GM21447 (cell line): ENCODE results near the gene NDUFA13.
"Not testable (repeated sequence)": the region's sequence is repeated elsewhere in the genome, so short reads cannot be mapped to it uniquely, and the experiment has no call there.

ENCODE experiments used
- ATAC-seq: cut with Tn5 transposase; IDR thresholded peaks from one replicate; pipeline ENCODE4 v1.9.1; 2021; ENCODE audit not compliant: unreplicated experiment

NDUFA13 gene

DNA sequence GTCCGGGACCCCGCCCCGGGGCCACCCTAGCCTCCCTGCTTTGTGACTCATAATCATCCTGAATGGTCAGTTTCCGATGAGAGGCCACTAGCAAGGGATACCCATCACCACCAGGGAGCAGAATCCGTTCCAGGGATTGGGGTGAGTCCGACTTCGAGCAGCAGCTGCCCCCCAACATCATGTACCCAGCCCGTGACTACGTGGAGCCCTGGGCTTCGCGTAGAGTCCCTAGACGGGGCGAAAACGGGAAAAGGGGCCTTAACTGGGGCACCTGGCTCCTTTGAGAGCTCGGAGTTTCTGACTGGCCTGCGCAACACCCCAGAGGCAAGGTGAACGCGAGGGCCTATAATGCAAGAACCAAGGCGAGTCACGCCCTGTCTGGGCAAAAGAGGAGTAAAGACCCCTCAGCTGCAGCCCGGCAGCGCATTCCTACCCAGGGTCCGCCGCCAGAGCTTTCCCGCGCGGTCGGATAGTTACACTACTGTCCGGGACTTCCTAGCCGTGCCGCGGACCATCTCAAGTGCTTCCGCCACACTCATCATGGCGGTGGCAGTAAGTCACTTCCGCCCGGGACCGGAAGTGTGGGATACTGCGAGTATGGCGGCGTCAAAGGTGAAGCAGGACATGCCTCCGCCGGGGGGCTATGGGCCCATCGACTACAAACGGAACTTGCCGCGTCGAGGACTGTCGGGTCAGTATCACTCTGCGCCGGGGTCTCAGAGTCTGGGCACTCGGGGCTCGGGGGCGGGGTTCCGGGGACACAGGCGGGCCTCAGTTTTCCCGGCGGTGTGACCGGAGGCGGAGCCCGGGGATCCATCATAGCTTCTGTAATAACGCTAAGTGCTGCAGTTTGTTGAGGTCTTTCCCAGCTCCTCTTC is at the start of gene NDUFA13:
Gene NDUFA13, plus strand, starts transcription at position 584 of the 878 bp plus-strand sequence. Its CDS starts 14 bp downstream, at position 598.
- peak; percentile 84 for ATAC-seq

DNA sequence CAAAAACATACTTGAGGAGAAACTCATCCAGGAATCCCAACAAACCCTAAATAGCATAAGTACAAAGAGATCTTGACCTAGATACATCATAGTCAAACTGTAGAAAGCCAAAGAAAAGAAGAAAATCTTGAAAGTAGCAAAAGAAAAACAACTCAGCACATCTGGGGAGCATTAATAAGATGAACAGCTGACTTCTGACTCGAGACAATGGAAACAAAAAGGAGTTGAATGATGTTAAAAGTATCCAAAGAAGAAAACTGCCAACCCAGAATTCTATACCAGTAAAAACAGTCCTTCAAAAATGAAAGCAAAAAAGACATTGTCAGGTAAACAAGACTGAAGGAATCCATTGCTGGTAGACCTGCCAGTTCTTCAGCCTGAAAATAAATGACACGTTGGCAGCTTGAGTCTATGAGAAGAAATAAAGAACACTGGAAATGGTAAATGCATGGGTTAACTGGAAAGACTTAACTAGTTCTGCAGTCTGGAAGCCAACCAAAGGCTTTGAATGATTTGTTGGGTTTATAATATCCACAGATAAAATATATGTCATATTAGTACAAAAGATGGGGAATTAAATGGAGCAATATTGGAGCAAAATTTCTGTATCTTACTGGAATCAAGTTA is 47.5 kb upstream of the NDUFA13 start:
- no peak for ATAC-seq

DNA sequence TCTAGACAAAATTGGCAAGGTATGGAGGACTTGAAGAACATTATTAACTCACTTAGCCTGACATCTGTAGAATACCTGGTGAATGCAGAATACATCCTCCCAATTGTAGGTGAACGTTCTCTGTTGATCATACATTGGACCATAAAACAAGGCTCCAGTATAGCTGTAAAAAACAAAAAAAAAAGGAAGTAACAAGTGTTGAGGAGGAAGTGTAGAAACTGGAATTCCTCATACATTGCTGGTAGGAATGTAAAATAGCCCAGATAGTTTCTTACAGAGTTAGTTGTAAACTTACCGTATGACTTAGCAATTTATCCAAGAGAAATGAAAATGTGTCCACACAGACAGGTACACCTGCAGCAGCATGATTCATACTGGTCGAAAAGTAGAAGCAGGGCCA is 45.4 kb upstream of the NDUFA13 start:
- no peak for ATAC-seq

DNA sequence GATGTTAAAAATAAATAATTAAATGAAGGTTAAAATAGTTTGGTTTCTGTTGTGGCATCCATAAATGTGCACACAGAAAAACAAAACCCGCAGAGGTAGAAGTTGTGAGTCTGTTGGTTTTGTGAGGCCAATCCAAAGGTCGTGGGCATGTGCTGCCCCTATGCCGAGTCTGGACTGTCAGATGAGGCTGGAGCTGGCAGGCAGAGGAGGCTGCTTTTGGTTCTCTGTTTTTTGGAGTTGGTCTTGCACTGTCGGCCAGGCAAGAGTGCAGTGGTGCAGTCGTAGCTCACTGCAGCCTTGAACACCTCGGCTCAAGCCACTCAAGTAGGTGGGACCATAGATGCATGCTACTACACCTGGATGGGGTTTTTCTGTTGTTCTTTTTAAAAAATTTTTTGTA is 44.3 kb upstream of the NDUFA13 start:
- no peak for ATAC-seq

DNA sequence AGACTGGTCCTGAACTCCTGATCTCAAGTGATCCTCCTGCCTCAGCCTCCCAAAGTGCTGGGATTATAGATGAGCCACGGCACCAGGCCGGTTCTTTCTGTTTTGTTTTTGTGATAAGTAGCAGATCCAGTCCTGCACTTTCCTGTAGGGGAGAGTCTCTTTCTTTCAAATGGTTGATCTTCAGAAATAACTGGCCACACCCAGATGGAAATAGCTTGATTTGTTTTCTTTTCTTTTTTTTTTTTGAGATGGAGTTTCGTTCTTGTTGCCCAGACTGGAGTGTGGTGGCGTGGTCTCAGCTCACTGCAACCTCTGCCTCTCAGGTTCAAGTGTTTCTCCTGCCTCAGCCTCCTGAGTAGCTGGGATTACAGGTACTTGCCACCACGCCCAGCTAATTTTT is 43.9 kb upstream of the NDUFA13 start:
- not testable (repeated sequence) for ATAC-seq

DNA sequence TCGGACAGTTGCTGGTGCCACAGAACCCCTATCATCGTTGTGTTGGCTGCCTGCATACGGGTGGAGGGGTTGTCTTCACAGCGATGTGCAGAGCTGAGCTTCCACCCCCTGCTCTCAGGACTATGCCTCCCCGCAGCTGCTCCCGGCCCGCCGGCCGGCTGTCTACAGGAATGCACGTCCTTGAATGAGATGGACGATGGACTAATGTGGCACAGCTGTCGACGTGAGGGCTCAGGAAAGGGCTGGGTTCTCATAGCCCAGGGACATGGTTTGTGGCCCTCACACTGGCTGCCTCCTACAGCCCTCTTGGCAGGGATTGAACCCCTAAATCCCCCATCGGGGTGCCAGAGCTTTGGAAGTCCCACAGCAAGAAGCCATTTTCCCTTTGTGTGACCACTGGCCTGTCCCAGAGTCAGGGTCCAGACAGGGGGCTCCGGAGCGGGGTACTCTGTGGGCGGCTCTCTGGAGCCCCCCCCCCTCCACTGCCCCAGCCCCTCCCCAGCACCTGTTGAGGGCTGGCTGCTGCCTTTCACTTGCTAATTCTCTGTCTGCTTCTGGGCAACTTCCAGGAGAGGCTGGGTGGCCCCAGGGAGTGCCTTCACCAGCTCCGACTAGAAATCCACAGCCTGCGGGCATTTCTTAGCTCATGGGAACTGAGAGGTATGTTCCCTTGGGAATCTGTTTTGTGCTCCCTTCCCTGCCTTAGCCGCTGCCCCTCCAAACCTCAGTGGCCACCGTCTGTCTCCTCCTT is 40.8 kb upstream of the NDUFA13 start:
- ATAC-seq: no peak

DNA sequence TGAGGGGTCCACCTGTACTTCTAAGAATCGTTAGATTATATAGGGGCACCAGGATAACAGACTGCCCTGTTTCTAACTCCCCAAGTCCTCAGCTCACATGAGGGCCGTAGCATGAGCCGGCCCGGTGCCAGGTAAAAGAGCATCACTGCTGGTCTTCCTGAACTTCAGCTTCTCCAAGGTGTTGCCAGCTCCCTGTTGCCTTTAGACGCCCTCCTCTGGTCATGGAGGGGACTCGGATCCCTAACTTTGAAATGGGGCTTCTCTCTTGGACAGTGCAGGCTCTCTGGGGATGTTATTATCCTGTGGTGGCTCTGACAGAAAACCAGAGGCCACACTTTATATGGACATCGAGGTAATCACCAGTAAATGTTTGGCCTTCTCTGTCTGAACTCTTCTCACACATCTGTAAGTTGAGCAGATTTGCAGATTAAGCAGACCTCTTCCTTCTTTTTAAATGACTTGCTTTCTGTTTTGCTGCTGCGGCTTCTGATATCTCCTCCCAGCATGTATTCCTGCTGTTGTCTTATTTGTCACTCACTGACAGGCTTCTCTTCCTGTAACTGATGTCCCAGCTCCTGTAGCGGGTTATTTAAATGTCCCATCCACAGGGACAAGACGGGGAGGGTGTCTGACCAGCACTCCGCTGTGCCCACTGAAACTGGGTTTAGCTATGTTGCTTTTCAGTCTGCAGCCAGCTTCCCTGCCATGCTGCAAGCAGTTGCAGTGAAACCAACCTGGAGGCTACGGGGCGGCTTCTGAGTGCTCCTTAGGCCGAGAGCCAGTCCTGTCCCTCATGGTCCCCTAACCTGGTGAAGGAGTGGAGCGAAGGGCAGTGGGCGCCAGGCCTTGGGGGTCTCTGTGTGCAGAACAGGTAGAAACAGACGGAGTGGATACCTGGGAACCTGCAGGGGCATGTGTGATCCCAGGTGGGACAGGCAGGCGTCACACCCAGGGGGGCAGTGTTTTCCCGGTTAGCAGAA is 39.9 kb upstream of the NDUFA13 start:
- ATAC-seq: no peak

DNA sequence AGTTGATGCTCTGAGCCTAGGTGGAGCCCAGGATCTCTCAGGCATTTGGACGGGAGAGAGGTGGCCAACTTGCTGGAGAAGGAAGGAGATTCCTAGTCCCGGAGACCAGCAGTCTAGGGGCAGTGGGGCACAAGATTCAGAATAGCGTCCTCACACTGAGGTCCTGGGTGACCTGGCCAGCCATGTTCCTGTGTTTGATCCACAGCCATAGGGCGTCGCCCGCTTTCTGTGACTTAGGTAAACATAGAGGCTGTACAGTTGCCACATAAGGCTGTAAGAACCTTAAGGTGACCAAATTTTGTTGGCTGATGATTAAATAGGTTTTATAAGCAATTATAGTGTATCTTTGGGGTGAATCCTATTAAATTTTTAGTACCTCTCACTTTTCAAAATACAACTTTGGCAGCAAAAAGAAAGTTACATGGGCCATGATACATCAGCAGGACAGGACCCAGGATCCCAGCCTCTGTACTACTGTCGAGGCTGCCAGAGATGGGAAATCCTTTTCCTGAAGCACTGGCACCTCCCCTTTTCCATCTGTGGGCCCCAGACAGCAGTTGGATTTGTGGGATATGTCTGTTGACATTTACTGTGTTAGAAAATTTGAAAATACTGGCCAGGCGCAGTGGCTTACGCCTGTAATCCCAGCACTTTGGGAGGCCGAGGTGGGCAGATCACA is 38.2 kb upstream of the NDUFA13 start:
- no peak for ATAC-seq

DNA sequence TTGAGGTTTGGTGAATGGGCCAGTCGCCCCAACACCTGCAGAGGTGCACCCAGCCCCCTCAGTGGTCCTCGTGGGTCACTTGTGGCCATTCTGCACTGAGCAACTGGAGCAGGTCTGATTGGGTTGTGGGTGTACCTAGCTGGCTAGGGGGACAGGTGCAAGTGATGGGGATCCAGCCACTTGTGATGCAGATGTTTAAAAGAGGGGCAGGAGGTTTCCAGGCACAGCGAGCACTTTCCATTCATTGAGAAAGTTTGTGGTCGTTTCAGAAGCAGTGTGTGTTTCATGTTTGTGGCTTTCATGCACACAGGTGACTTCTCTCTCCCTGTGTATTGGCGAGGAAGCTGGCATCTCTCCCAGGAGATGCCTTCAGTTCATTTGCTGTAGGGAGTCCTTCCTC is 35.3 kb upstream of the NDUFA13 start:
- ATAC-seq: no peak

DNA sequence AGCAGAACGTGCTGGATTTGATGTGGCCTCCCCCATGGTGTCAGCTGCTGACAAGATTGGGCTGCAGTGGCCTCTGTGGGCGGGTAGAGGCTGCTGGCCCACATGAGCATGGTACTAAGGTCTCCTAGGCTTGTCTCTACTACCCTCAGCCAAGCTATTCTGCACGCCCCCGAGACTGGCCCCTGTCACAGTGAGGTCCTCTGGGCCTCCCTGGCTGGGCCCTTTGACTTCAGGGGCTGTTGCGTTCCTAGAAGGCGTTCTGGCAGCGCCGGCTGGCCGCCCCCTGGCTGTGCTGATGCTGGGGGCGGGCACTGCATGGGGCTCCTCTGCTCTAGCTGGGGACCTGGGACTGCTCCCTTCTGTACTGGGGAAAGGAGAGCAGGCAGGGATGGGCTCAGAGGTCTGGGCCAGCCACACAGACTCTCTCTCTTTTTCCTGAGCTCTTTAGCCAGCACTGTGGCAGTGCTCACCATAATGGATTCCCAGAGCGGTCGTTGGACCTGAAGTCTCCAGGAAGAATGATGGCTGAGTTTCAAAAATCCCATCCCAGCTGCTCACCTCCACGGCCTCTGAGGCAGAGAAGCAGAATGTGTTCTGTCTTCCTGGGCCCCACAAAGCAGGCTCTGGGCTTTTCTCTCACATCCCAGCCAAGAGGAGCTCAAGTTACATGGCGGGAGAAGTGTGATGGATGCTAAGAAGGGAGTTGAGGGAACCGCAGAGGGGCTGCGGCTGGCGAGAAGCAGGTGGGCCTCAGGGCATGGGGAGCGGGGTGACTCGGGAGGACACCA is 33.0 kb upstream of the NDUFA13 start:
- ATAC-seq: no peak

DNA sequence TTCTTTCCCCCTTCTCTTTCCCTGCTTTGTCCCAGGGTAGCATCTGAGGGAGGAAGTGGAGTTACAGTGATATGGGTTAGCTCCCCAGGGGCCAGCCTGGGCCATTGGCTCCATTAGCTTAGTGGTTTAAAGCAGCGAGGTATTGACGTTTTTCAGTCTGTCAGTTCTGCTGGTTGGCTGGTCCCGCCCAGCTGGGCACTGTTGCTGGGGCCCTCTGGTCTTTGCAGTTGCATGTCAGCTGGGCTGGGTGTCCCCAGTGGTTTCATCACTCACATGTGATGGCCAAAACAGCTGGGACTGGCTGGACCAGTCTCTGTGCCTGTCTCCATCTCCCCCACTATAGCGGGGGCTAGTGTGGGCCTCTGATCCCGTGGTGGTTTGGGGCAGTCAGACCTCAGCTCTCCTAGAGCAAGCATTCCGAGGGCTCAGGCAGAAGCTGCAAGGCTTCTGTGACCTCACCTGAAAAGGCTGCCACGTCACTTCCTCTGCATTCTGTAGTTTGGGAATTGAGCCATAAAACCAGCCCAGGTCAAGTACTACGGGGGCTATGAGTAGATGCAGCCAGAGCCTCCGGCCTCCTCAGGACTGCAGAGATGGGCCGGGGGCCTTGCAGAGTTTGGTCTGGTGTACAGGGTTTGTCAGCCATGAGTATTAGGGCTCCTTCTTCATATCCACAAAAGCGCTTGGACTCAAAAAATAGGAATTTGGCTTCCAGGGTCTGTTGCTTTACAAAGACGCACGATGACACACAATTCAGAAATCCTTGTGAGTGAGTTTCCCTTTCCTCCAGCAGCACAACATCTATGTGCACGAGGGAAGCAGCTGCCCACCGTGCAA is 30.6 kb upstream of the NDUFA13 start:
- ATAC-seq: no peak

DNA sequence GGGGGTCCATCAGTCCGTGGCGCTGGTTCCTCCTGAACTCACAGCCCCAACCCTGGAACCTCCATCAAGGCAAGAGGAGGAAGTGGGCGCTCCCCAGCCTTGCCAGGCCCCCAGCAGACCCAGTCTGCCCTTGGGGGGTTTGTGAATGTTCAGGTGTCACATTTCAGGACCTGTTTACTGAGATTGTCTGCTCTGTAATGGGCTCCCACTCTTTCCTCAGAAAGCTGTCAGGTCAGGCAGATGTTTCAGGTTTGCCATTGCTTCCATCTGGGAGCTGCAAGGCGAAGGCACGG is 30.1 kb upstream of the NDUFA13 start:
- ATAC-seq: no peak

DNA sequence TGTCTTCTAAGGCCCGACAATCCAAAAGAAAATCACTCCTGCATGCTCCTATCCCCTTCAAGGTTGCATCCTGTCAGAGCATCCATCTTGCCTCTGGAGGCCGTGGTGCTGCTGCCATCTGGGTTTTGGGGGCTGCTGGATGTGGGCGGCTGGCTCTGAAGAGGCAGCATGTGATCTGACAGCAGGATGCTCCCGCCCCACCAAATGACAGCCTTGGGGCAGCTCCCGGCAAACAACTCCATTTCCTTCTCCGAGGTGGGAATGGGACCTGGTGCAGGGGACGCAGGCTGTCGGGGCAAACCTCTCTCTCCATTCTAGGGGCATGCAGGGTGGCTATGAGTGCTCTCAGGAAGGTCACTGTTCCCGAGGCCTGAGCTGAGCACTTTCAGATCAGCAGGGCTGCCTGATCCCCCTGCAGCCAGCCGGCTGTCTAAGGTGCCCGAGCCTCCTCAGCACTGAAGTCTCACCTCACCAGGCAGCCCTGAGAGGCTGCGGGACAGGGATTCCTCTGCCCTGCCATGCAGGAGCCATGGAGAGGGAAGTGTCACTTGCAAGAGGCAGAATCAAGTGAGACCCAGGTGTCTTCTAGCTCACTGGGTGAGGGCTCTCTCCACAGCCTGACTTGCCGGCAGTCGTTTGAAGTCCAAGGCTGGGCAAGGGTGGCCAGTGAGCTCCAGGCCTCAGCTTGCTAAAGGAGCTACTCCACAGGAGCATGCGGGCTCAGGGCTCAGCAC is 29.5 kb upstream of the NDUFA13 start:
- no peak for ATAC-seq

DNA sequence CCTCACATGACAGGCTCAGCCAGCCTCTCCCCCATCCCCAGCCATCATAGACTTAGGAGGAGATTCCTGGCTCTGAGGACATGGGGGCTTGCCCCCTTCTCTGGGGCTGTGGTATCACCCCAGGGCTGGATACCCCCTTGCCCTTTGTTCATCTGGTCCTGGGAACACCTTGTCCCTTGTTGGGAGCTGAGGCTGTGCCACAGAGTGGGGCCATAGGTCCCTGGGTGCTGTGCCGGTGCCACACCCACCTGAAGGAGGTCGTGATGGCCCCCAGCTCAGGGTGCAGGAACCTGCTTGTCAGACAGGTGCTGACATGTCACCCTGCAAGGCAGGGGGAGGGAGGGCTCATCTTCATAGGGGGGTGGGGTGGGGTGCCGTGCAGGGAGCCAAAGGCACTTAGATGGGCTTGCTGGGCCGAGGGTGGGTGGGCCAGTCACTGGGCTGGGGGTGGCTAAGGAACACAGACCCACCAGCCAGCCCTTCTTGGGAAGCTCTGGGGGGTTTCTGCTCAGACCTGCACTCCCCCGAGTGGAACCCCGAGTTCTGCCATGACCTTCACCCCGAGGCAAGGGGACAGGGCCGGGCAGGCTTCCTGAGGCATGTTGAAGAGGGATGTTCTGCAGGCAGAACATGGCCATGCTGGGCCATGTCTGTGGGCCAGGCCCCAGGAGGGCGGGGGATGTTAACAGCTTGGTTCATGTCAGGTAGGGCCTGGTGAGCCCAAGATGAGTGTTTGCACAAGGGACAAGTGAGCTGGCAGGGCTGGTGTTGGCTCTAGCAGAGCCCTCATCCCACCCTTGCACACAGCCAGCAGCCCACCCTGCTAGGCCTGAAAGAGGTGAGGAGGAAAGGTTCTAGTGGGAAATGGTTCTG is 28.7 kb upstream of the NDUFA13 start:
- no peak for ATAC-seq

DNA sequence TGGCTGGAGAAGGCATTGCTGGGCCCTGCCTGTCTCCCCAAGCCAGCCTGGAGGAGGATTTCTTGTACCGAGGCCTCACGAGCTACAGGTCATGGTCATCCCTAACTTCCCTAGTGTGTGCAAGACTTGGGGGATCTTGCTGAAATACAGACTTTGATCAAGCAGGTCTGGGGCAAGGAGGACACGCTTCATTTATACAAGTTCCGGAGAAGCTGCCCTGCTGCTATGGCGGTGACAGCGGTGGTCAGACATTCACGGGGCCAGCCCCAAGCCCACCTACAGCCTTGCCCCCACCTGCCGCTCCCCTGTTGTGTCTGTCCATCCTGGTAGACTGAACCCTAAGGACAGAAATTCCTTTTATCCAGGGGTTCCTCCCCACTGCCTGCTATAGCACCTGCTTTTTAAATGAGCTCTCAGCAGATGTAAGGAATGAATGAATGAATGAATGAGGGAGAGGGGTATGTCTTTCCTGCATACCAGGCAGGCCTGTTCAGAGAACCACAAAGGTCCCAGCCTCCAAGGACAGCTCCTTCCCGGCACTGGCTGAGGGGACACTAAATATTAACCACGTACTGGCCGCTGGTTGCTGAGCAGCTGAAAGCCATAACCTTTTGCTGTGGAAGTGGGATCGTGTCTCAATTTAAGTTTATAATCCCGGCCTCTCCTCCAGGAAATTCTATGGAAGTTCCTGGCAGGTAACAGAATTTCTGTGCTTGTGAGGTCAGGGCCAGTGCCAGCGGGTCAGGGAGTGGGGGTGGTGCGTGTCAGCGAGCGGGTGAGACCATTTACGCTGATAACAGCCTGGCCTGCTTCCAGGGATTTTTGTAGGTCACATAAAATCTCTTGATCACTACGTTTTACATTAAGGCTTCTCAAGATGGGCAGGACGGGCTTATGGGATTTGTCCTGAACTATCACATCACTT is 27.8 kb upstream of the NDUFA13 start:
- no peak for ATAC-seq
